Esophagus squamous epithelium (tissue), 5 donors: Measurements from ENCODE around the gene FGF14. TPM values are rescaled to one million over a fixed set of nuclear protein-coding genes. Genes with fewer than 3 reads are reported as not detected.

Source experiments
- DNase-seq: peaks from one replicate; lab custom pipeline; 2025; lab: John Stamatoyannopoulos, UW
- H3K27ac ChIP-seq, 4 donors: fragments of 200-600 bp; sonication (generic); one replicate each; pipeline ENCODE4 v1.5.1; 2016 to 2019; ENCODE audit warnings: mild to moderate bottlenecking in 1 of 4
- H3K27me3 ChIP-seq, 4 donors: fragments of 200-600 bp; sonication (generic); 1 replicate in 3 of 4; 2 replicates in 1 of 4; pipeline versions ENCODE4 v1.5.1 to v1.6.0; 2017 to 2021; ENCODE audit warnings: antibody characterized with exemption in 1 of 4
- H3K36me3 ChIP-seq, 3 donors: fragments of 200-600 bp; sonication (generic); one replicate each; pipeline ENCODE4 v1.5.1; 2016 to 2019
- H3K4me1 ChIP-seq, 3 donors: fragments of 200-600 bp; sonication (generic); one replicate each; pipeline ENCODE4 v1.5.1; 2017 to 2019
- H3K4me3 ChIP-seq, 4 donors: fragments of 200-600 bp; sonication (generic); 1 replicate in 3 of 4; 2 replicates in 1 of 4; pipeline ENCODE4 v1.5.1; 2016 to 2019; ENCODE audit warnings: mild to moderate bottlenecking in 2 of 4, moderate library complexity in 1 of 4
- H3K9me3 ChIP-seq, 3 donors: fragments of 200-600 bp; sonication (generic); one replicate each; pipeline ENCODE4 v1.5.1; 2016 to 2019
- CTCF ChIP-seq, 6 experiments: fragments of 450-650 bp in 4 of 6; fragments of 200-600 bp in 2 of 6; sonication (generic) in 2 of 6; IDR thresholded peaks; one replicate each; pipeline ENCODE4 v1.5.1; 2016 to 2019; ENCODE audit warnings: antibody characterized with exemption in 6 of 6, mild to moderate bottlenecking in 4 of 6, moderate library complexity in 4 of 6
- POLR2A ChIP-seq, 4 donors: fragments of 450-650 bp; IDR thresholded peaks; one replicate each; pipeline ENCODE4 v1.6.1; 2017; ENCODE audit warnings: antibody characterized with exemption in 4 of 4, mild to moderate bottlenecking in 4 of 4, moderate library complexity in 3 of 4
- WGBS, 2 donors: methylation state at CpG; one replicate each; pipeline ENCODE4 v1.1.5; 2018; 5-methylcytosine and 5-hydroxymethylcytosine counted together
- intact Hi-C: fragments of 100-400 bp; cut with DNase I; formaldehyde crosslinking; loops from one replicate; pipeline ENCODE4 v1.15.0; 2022
- total RNA-seq, 4 donors: library from RNA; depleted of rRNA; stranded (reverse); fragments of >200 nt; gene quantifications; one replicate each; pipeline ENCODE4 v1.1.0, GENCODE V29; 2016
- donor health status: DM: yes; HTN: yes; CAD: no.

FGF14 gene
- total RNA-seq, 4 donors from 2014 or later, result 0.11 to 4.2 (median 1.0) TPM

- Histone ChIP-seq H3K27me3 (no peaks in the 10 kb centered on the region), H3K4me3 (no peak overlapping the region), H3K36me3 (no peaks in the 10 kb centered on the region), H3K9me3 (no peaks in the 10 kb centered on the region), H3K4me1 (no peaks in the 10 kb centered on the region), H3K27ac (no peak overlapping the region)
- no peak for DNase-seq
- TF ChIP-seq POLR2A (IDR thresholded peaks at IDR 0.05), result no peak
- intact Hi-C loops, result no loop called here
- WGBS, 2 donors, result 68 to 84% methylated on average over 2 of the region's 2 CpGs
Observed at GRCh38 chr13:101712026-101712348, 689.9 kb downstream of the FGF14 start.

GRCh38 chr13:101711307-101712025 is 690.4 kb downstream of the FGF14 start:
- TF ChIP-seq POLR2A (IDR thresholded peaks at IDR 0.05) (no peak), CTCF (IDR thresholded peaks at IDR 0.05) (no peak)
- WGBS, 2 donors, result 78 to 87% methylated on average over 2 of the region's 2 CpGs
- intact Hi-C loops, result no loop called here

DNA sequence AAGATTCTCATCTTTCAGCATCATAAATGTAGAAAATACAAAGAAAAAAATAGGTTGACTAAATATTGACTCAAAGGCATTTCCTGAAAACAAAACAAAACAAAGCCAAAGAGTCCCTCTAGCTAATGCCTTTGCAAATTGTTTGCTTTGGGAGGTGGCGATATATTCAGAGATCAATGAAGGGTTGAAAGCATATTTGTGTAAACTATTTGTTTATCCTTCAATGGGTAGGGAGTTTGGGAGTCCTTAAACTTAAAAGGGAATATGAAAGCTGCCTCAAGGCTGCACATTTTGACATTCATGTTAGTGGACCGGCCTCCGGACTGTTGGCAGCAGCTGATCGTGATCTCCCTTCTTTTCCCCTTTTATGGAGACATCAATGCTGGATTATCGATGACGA is 691.9 kb downstream of the FGF14 start:
- Histone ChIP-seq H3K27me3 (no peaks in the 10 kb centered on the region), H3K4me3 (no peak overlapping the region), H3K27ac (no peak overlapping the region), H3K36me3 (no peaks in the 10 kb centered on the region), H3K4me1 (no peaks in the 10 kb centered on the region), H3K9me3 (no peaks in the 10 kb centered on the region)
- no peak for DNase-seq
- WGBS, 2 donors, result 60 to 82% methylated on average over 6 of the region's 6 CpGs
- no peak for TF ChIP-seq CTCF (IDR thresholded peaks at IDR 0.05)
- no peak for TF ChIP-seq POLR2A (IDR thresholded peaks at IDR 0.05)
- intact Hi-C loops, result no loop called here

More at GRCh38 chr13:101711307-101712025, 690.4 kb downstream of the FGF14 start:
- Histone ChIP-seq H3K27ac (no peak overlapping the region), H3K36me3 (no peaks in the 10 kb centered on the region), H3K4me3 (no peak overlapping the region), H3K9me3 (no peaks in the 10 kb centered on the region), H3K27me3 (no peaks in the 10 kb centered on the region), H3K4me1 (no peaks in the 10 kb centered on the region)
- DNase-seq, result no peak

DNA sequence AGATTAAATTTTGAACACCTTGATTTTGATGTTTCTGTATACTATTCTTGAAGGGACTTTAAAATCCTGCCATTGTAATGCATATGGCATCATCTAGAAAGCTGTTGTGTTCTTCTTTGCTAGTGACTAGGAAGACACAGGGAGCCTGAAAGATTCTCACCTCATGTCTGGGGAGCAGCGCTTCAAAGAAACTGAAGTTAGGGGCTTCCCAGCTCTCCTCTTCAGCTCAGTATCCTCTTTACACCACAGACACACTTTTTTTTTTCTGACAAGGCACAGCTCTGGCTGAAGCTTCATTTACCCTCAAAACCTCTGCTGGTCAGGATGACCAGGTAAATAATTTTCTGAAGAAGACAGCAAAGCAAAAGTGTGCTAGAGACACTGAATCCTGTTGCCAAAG is 693.7 kb downstream of the FGF14 start:
- H3K36me3 ChIP-seq, result no peaks in the 10 kb centered on the region
- no peak overlapping the region for H3K4me3 ChIP-seq
- no peak overlapping the region for H3K27ac ChIP-seq
- no peak for DNase-seq
- H3K4me1 ChIP-seq, result no peaks in the 10 kb centered on the region
- TF ChIP-seq POLR2A (IDR thresholded peaks at IDR 0.05) (no peak), CTCF (IDR thresholded peaks at IDR 0.05) (no peak)
- 60 to 100% methylated on average over 1 of the region's 1 CpG for WGBS, 2 donors
- H3K9me3 ChIP-seq, result no peaks in the 10 kb centered on the region
- intact Hi-C loops, result no loop called here
- no peaks in the 10 kb centered on the region for H3K27me3 ChIP-seq

DNA sequence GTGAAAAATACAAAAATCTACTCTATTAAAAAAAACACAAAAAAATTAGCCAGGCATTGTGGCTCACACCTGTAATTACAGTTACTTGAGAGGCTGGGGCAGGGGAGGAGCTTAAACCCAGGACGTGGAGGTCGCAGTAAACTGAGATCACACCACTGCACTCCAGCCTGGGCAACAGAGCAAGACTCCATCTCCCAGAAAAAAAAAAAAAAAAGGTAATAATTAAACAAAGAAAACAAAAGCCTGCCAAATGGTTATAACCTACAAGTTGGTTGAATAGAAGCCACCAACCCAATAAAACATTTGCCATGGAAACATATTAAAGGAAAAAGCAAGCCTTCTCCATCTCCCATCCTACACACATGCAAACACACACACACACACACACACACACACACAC is 694.2 kb downstream of the FGF14 start:
- WGBS, 2 donors, result 78 to 80% methylated on average over 2 of the region's 2 CpGs
- no peaks in the 10 kb centered on the region for H3K4me1 ChIP-seq
- no peak for DNase-seq
- no peaks in the 10 kb centered on the region for H3K9me3 ChIP-seq
- no peak overlapping the region for H3K4me3 ChIP-seq
- no peak overlapping the region for H3K27ac ChIP-seq
- H3K36me3 ChIP-seq, result no peaks in the 10 kb centered on the region
- H3K27me3 ChIP-seq, result no peaks in the 10 kb centered on the region
- TF ChIP-seq POLR2A (IDR thresholded peaks at IDR 0.05), result no peak
- no peak for TF ChIP-seq CTCF (IDR thresholded peaks at IDR 0.05)
- intact Hi-C loops, result no loop called here
